ENCODE measurements around the gene TSEN2.
"Not testable (repeated sequence)": the region's sequence is repeated elsewhere in the genome, so short reads cannot be mapped to it uniquely, and the experiment has no call there.

Gene TSEN2

GRCh38 chr3:12507591-12508281 is 23.5 kb downstream of the TSEN2 start:
- peak; percentile 2 for DNase-seq

GRCh38 chr3:12508291-12508700 is 24.0 kb downstream of the TSEN2 start:
- peak; percentile 24 for DNase-seq

- DNase-seq, result no peak
Measured at GRCh38 chr3:12509466-12509865, 25.2 kb downstream of the TSEN2 start.

GRCh38 chr3:12512534-12513118 is 28.3 kb downstream of the TSEN2 start:
- no peak for DNase-seq

GRCh38 chr3:12513694-12514446 is 29.6 kb downstream of the TSEN2 start:
- DNase-seq, result no peak

GRCh38 chr3:12515631-12516030 is 31.4 kb downstream of the TSEN2 start:
- no peak for DNase-seq

- no peak for DNase-seq
Measured at GRCh38 chr3:12516873-12517272, 32.6 kb downstream of the TSEN2 start.

GRCh38 chr3:12518261-12519028 is 34.2 kb downstream of the TSEN2 start:
- DNase-seq, result no peak

GRCh38 chr3:12521010-12521409 is 36.7 kb downstream of the TSEN2 start:
- no peak for DNase-seq

GRCh38 chr3:12522721-12523120 is 38.4 kb downstream of the TSEN2 start:
- no peak for DNase-seq

GRCh38 chr3:12527757-12528143 is 43.5 kb downstream of the TSEN2 start:
- no peak for DNase-seq

- DNase-seq, result no peak
Measured at GRCh38 chr3:12532182-12532581, 47.9 kb downstream of the TSEN2 start.

GRCh38 chr3:12536423-12536822 is 52.1 kb downstream of the TSEN2 start:
- no peak for DNase-seq

- DNase-seq, result no peak
Measured at GRCh38 chr3:12541625-12542024, 57.3 kb downstream of the TSEN2 start.

- DNase-seq, result not testable (repeated sequence)
Measured at GRCh38 chr3:12543497-12543896, 59.2 kb downstream of the TSEN2 start.

GRCh38 chr3:12544652-12545472 is 60.6 kb downstream of the TSEN2 start:
- no peak for DNase-seq

GRCh38 chr3:12545473-12545791 is 61.2 kb downstream of the TSEN2 start, which contains the start of gene MKRN2OS:
TSS of gene MKRN2OS (minus strand) at chr3:12545499. CDS start at chr3:12545464, 35 bp downstream.
- DNase-seq, result no peak

GRCh38 chr3:12549971-12550760 is 65.9 kb downstream of the TSEN2 start:
- DNase-seq, result no peak

- DNase-seq, result no peak
Measured at GRCh38 chr3:12553921-12554391, 69.7 kb downstream of the TSEN2 start.

GRCh38 chr3:12556314-12556689 is 72.0 kb downstream of the TSEN2 start:
- DNase-seq, result no peak

GRCh38 chr3:12556690-12557472 is 72.6 kb downstream of the TSEN2 start, which contains the start of gene MKRN2:
TSS of gene MKRN2 (plus strand) at chr3:12557087. CDS start at chr3:12557151, 64 bp downstream.
- DNase-seq, result peak; percentile 83
